ENCODE data around the gene OR6A2.

OR6A2 gene

GRCh38 chr11:6757373-6757967, 42.0 kb downstream of the OR6A2 start:
- in situ Hi-C loops (cut with MboI; ENCODE audit: low sequenced_read_pairs) = no loop called here

DNA sequence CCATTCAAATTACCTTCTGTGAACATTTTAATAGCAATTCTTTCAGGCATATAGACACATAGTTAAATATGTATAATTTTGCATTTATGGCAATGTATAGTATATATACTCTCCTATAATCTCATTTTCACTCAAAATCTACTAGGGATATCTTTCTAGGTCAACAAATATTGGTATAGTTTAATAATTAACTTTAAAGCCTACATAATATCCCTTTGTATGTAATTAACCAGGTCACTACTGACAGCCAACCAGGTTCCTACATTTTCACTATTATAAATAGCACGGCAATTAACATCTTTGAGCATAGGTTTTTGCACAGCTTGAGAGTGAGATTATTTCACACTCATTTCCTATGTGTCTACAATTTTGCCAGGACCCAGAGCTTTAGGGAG, 43.5 kb downstream of the OR6A2 start:
- in situ Hi-C loops (cut with MboI; ENCODE audit: low sequenced_read_pairs) = no loop called here

DNA sequence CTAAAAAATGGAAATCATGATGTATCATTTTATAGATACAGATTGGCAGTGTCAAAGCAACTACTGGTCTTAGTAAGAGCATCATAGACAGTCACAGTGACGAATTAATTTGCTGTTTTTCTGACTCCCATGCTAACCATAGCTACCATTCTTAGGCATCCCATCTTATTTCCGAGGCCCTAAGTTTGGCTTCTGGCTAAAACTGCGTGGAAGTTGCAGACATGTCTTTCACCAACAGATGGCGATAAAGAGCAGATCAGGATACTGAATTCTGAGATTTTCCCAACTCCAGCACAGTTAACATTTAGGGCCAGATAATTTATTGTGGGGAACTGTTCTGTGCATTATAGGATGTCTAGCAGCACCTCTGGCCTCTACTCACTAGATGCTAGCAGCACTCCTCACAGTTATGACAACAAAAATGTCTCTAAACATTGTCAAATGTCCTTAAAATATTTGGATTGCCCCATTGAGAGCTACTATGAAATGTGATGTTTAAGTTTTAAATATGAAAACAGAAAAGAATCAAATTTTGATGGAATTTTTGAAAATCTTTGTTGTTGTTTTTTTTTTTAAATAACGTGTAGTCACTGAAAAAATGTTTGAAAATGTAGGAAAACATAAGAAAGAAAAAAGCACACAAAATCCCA, 44.1 kb downstream of the OR6A2 start:
- in situ Hi-C loops (cut with MboI; ENCODE audit: low sequenced_read_pairs) = no loop called here

DNA sequence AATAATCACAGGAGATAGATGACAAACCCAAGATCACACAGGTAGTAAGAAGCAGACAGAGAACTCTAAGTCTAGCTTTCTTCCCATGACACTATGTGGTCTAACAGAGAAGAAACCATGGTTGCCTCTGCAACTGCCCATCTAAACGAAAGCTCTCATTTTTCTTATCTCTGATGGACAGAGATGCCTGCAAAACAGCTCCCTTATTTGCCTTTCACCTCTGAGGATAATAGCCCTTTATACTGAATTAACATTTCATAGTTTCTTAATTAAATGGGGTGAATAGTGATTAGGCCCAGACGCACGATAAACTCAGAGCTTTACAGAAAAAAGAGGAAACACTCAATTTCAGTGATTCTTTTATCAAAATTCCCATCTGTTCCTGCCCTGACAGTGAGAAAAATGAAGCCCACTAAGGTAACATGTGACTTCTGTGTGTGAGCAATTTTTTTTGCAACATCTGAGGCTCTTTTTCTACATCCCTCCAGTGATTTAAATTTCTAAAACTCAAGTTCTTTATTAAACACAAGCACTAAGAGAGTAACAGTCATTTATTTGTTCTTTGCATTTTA, 52.3 kb downstream of the OR6A2 start:
- in situ Hi-C loops (cut with MboI; ENCODE audit: low sequenced_read_pairs) = no loop called here

DNA sequence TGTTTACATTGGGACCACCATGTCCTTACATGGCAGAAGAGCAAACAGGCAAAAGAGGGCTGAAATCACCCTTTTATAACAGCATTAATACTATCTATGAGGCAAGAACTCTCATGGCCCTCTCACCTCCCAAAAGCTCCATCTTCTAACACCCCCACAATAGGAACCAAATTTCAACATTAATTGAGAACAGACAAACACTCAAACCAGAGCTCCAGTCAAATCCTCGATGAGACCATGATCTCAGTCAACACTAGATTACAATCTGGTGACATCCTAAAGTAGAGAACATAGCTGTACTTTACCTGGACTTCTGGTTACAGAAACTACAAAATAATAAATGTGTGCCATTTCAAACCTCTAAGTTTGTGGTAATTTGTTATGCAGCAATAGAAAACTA, 52.9 kb downstream of the OR6A2 start:
- in situ Hi-C loops (cut with MboI; ENCODE audit: low sequenced_read_pairs) = no loop called here

- in situ Hi-C loops (cut with MboI; ENCODE audit: low sequenced_read_pairs) = no loop called here
Measured at GRCh38 chr11:6746086-6746618, 53.3 kb downstream of the OR6A2 start.

- in situ Hi-C loops (cut with MboI; ENCODE audit: low sequenced_read_pairs) = no loop called here
Measured at GRCh38 chr11:6745465-6746015, 53.9 kb downstream of the OR6A2 start.

- in situ Hi-C loops (cut with MboI; ENCODE audit: low sequenced_read_pairs) = no loop called here
Measured at GRCh38 chr11:6745018-6745417, 54.5 kb downstream of the OR6A2 start.

DNA sequence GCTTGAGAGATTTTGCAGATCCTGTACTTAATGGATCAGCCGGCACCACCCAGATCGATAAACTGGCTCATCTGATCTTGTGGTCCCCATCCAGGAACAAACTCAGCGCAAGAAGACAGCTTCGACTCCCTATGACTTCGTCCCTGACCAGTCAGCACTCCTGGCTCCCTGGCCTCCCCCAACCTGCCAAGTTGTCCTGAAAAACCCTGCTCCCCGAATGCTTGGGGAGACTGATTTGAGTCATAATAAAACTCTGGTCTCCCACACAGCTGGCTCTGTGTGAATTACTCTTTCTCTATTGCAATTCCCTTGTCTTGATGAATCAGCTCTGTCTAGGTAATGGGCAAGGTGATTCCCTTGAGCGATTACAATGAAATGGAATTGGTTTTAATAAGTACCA, 57.2 kb downstream of the OR6A2 start:
- in situ Hi-C loops (cut with MboI; ENCODE audit: low sequenced_read_pairs) = no loop called here

Measured in hTERT RPE-1 (cell line).